Trophoblast cell (in vitro differentiated cells and primary cell): ENCODE measurements around the gene OR13G1.
"Not testable (repeated sequence)": the region's sequence is repeated elsewhere in the genome, so short reads cannot be mapped to it uniquely, and the experiment has no call there.

ENCODE experiments used
- DNase-seq, 2 donors: peaks; one replicate each; pipeline ENCODE4 v3.0.0-alpha.2; 2016
- H2AFZ ChIP-seq: 2 replicates; pipeline ENCODE4 v1.6.1; 2013; ENCODE audit warnings: low read length, moderate library complexity, mild to moderate bottlenecking; ENCODE audit not compliant: insufficient read depth, poor library complexity
- H2AK5ac ChIP-seq: 2 replicates; pipeline ENCODE4 v1.6.1; 2013; ENCODE audit warnings: mild to moderate bottlenecking, low read length
- H2BK120ac ChIP-seq: 2 replicates; pipeline ENCODE4 v1.6.1; 2013; ENCODE audit warnings: low read length, mild to moderate bottlenecking, moderate library complexity; ENCODE audit not compliant: insufficient read depth, poor library complexity
- H2BK12ac ChIP-seq: 2 replicates; pipeline ENCODE4 v1.6.1; 2013; ENCODE audit warnings: mild to moderate bottlenecking, low read length, moderate library complexity
- H2BK5ac ChIP-seq: 2 replicates; pipeline ENCODE4 v1.6.1; 2013; ENCODE audit warnings: low read length, low read depth, moderate library complexity, mild to moderate bottlenecking; ENCODE audit not compliant: poor library complexity
- H3K14ac ChIP-seq: 2 replicates; pipeline ENCODE4 v1.6.1; 2013; ENCODE audit warnings: mild to moderate bottlenecking, low read length
- H3K18ac ChIP-seq: 2 replicates; pipeline ENCODE4 v1.6.1; 2013; ENCODE audit warnings: mild to moderate bottlenecking, low read length
- H3K23ac ChIP-seq: 2 replicates; pipeline ENCODE4 v1.6.1; 2013; ENCODE audit warnings: low read length
- H3K27ac ChIP-seq: 2 replicates; pipeline ENCODE4 v1.5.1; 2013; ENCODE audit warnings: low read depth, mild to moderate bottlenecking, inconsistent platforms, low read length, moderate library complexity
- H3K27me3 ChIP-seq: 2 replicates; pipeline ENCODE4 v1.6.1; 2013; ENCODE audit warnings: inconsistent platforms, mild to moderate bottlenecking, low read length, moderate library complexity; ENCODE audit not compliant: insufficient read depth
- H3K36me3 ChIP-seq, 2 experiments: 1 replicate in 1 of 2; 2 replicates in 1 of 2; pipeline ENCODE4 v1.6.1; 2013; ENCODE audit warnings: low read length in 2 of 2, mild to moderate bottlenecking in 2 of 2, moderate library complexity in 1 of 2; ENCODE audit not compliant: insufficient read depth in 2 of 2, control insufficient read depth in 1 of 2
- H3K4ac ChIP-seq: 2 replicates; pipeline ENCODE4 v1.6.1; 2013; ENCODE audit warnings: low read depth, mild to moderate bottlenecking, low read length, moderate library complexity
- H3K4me1 ChIP-seq, 2 experiments: 1 replicate in 1 of 2; 2 replicates in 1 of 2; pipeline ENCODE4 v1.6.1; 2013; ENCODE audit warnings: low read length in 2 of 2, mild to moderate bottlenecking in 2 of 2, moderate library complexity in 1 of 2; ENCODE audit not compliant: insufficient read depth in 2 of 2, control insufficient read depth in 1 of 2
- H3K4me2 ChIP-seq: 2 replicates; pipeline ENCODE4 v1.6.1; 2013; ENCODE audit warnings: inconsistent platforms, mild to moderate bottlenecking, low read length, moderate library complexity
- H3K4me3 ChIP-seq: 2 replicates; pipeline ENCODE4 v1.5.1; 2013; ENCODE audit warnings: mild to moderate bottlenecking, low read depth, low read length, inconsistent platforms
- H3K79me1 ChIP-seq: one replicate; pipeline ENCODE4 v1.6.1; 2013; ENCODE audit warnings: low read length
- H3K79me2 ChIP-seq: 2 replicates; pipeline ENCODE4 v1.6.1; 2013; ENCODE audit warnings: low read length, mild to moderate bottlenecking; ENCODE audit not compliant: control insufficient read depth, insufficient read depth, poor library complexity
- H3K9ac ChIP-seq: 2 replicates; pipeline ENCODE4 v1.6.1; 2013; ENCODE audit warnings: mild to moderate bottlenecking, low read length
- H3K9me3 ChIP-seq: 2 replicates; pipeline ENCODE4 v1.6.1; 2013; ENCODE audit warnings: low read depth, mild to moderate bottlenecking, control low read depth, inconsistent platforms, low read length; ENCODE audit not compliant: insufficient read depth
- H4K12ac ChIP-seq: 2 replicates; pipeline ENCODE4 v1.6.1; 2013; ENCODE audit warnings: low read depth, mild to moderate bottlenecking, low read length, moderate library complexity
- H4K8ac ChIP-seq: 2 replicates; pipeline ENCODE4 v1.6.1; 2013; ENCODE audit warnings: low read depth, mild to moderate bottlenecking, low read length, moderate library complexity
- H4K91ac ChIP-seq: one replicate; pipeline ENCODE4 v1.6.1; 2013; ENCODE audit warnings: low read depth, mild to moderate bottlenecking, low read length, moderate library complexity
- WGBS: extraction: QIAGEN DNeasy Blood & Tissue Kit; methylation state at CpG from one replicate; pipeline ENCODE4 v1.1.7; 2013; ENCODE audit warnings: missing lambda C conversion rate; ENCODE audit not compliant: insufficient read length, insufficient coverage; ENCODE audit errors: extremely low coverage; 5-methylcytosine and 5-hydroxymethylcytosine counted together

The OR13G1 gene

GRCh38 chr1:247710681-247711080, 31.1 kb upstream of the OR13G1 start:
- H3K4me1 ChIP-seq, H2AK5ac ChIP-seq, H3K79me1 ChIP-seq, H2AFZ ChIP-seq, H3K9me3 ChIP-seq, H3K27me3 ChIP-seq, H3K4me2 ChIP-seq, H4K91ac ChIP-seq, H3K14ac ChIP-seq, H2BK5ac ChIP-seq, H2BK12ac ChIP-seq, H3K9ac ChIP-seq, H3K36me3 ChIP-seq, DNase-seq, H2BK120ac ChIP-seq, H3K23ac ChIP-seq, H3K4me3 ChIP-seq, H4K12ac ChIP-seq, H4K8ac ChIP-seq, H3K18ac ChIP-seq, H3K79me2 ChIP-seq, H3K4ac ChIP-seq, H3K27ac ChIP-seq: not testable (repeated sequence)
- no CpG with 5 or more reads among the region's 8 CpGs for WGBS

- no peak overlapping the region for H2BK120ac ChIP-seq
- peaks cover 2% of the 10 kb centered on the region for H3K9me3 ChIP-seq
- H3K79me2 ChIP-seq, result no peaks in the 10 kb centered on the region
- no peaks in the 10 kb centered on the region for H3K36me3 ChIP-seq
- no peak overlapping the region for H3K14ac ChIP-seq
- H4K12ac ChIP-seq, result no peak overlapping the region
- no peak overlapping the region for H4K8ac ChIP-seq
- no peak overlapping the region for H3K4me3 ChIP-seq
- H3K27ac ChIP-seq, result no peak overlapping the region
- no peak overlapping the region for H3K4ac ChIP-seq
- H3K4me1 ChIP-seq, result no peaks in the 10 kb centered on the region
- H3K4me2 ChIP-seq, result no peak overlapping the region
- no peaks in the 10 kb centered on the region for H3K27me3 ChIP-seq
- H3K9ac ChIP-seq, result no peak overlapping the region
- no peak overlapping the region for H2AFZ ChIP-seq
- H2BK5ac ChIP-seq, result no peak overlapping the region
- WGBS, result no CpG with 5 or more reads among the region's 1 CpG
- no peaks in the 10 kb centered on the region for H3K79me1 ChIP-seq
- H4K91ac ChIP-seq, result no peak overlapping the region
- H3K18ac ChIP-seq, result no peak overlapping the region
- no peak overlapping the region for H3K23ac ChIP-seq
- H2AK5ac ChIP-seq, result no peak overlapping the region
- no peak for DNase-seq
- H2BK12ac ChIP-seq, result no peak overlapping the region
Observed at GRCh38 chr1:247701338-247701737, 21.8 kb upstream of the OR13G1 start.

- no peaks in the 10 kb centered on the region for H3K79me1 ChIP-seq
- H3K36me3 ChIP-seq, result no peaks in the 10 kb centered on the region
- no peak overlapping the region for H3K18ac ChIP-seq
- H3K9me3 ChIP-seq, result no peaks in the 10 kb centered on the region
- no peak overlapping the region for H2AFZ ChIP-seq
- peak; percentile 11 to 85 for DNase-seq
- no peak overlapping the region for H3K27ac ChIP-seq
- no peaks in the 10 kb centered on the region for H3K27me3 ChIP-seq
- H3K4me1 ChIP-seq, result no peaks in the 10 kb centered on the region
- whole genome bisulfite sequencing, result no CpG with 5 or more reads among the region's 7 CpGs
- H4K12ac ChIP-seq, result no peak overlapping the region
- H3K4me2 ChIP-seq, result no peak overlapping the region
- H3K4me3 ChIP-seq, result no peak overlapping the region
- H3K9ac ChIP-seq, result no peak overlapping the region
- H4K91ac ChIP-seq, result no peak overlapping the region
- no peak overlapping the region for H2BK12ac ChIP-seq
- H3K4ac ChIP-seq, result no peak overlapping the region
- H3K23ac ChIP-seq, result no peak overlapping the region
- no peak overlapping the region for H2AK5ac ChIP-seq
- no peak overlapping the region for H2BK5ac ChIP-seq
- no peak overlapping the region for H2BK120ac ChIP-seq
- H4K8ac ChIP-seq, result no peak overlapping the region
- no peak overlapping the region for H3K14ac ChIP-seq
- no peaks in the 10 kb centered on the region for H3K79me2 ChIP-seq
Observed at GRCh38 chr1:247681288-247681897, 1.9 kb upstream of the OR13G1 start.

- H3K79me2 ChIP-seq, result no peaks in the 10 kb centered on the region
- no peak overlapping the region for H3K4me2 ChIP-seq
- H2BK5ac ChIP-seq, result no peak overlapping the region
- H2AFZ ChIP-seq, result no peak overlapping the region
- H3K27me3 ChIP-seq, result no peaks in the 10 kb centered on the region
- H3K14ac ChIP-seq, result no peak overlapping the region
- no peaks in the 10 kb centered on the region for H3K9me3 ChIP-seq
- no peaks in the 10 kb centered on the region for H3K79me1 ChIP-seq
- H3K4me1 ChIP-seq, result no peaks in the 10 kb centered on the region
- no peak overlapping the region for H4K91ac ChIP-seq
- H3K4ac ChIP-seq, result no peak overlapping the region
- no peak overlapping the region for H3K4me3 ChIP-seq
- no peak overlapping the region for H4K12ac ChIP-seq
- no peak overlapping the region for H2AK5ac ChIP-seq
- no peak overlapping the region for H3K23ac ChIP-seq
- no peak overlapping the region for H3K18ac ChIP-seq
- H3K27ac ChIP-seq, result no peak overlapping the region
- no peak overlapping the region for H3K9ac ChIP-seq
- no CpG with 5 or more reads among the region's 4 CpGs for WGBS
- no peaks in the 10 kb centered on the region for H3K36me3 ChIP-seq
- H2BK12ac ChIP-seq, result no peak overlapping the region
- no peak overlapping the region for H2BK120ac ChIP-seq
- H4K8ac ChIP-seq, result no peak overlapping the region
- DNase-seq, result no peak
Observed at GRCh38 chr1:247680171-247680570, 632 bp upstream of the OR13G1 start.
